LNCaP clone FGC (cell line): ENCODE results near the gene GYPC.
A peak's percentile ranks its signal among the peaks of the same experiment; 100 is the strongest.
"Not testable (repeated sequence)": the region's sequence is repeated elsewhere in the genome, so short reads cannot be mapped to it uniquely, and the experiment has no call there.

Experiments used
- DNase-seq: peaks from one replicate; pipeline ENCODE4 v3.0.0-alpha.2; 2011; ENCODE audit warnings: low read depth
- H3K4me3 ChIP-seq: 2 replicates; pipeline ENCODE4 v1.5.1; 2011; ENCODE audit warnings: mild to moderate bottlenecking, low read depth, low read length, control low read depth
- TF ChIP-seq, protein P1 (sequence below): IDR thresholded peaks from 2 replicates; pipeline ENCODE4 v1.5.1; 2012; ENCODE audit warnings: mild to moderate bottlenecking; ENCODE audit not compliant: control insufficient read depth, insufficient read depth; ENCODE audit errors: extremely low read depth

Gene GYPC

DNA sequence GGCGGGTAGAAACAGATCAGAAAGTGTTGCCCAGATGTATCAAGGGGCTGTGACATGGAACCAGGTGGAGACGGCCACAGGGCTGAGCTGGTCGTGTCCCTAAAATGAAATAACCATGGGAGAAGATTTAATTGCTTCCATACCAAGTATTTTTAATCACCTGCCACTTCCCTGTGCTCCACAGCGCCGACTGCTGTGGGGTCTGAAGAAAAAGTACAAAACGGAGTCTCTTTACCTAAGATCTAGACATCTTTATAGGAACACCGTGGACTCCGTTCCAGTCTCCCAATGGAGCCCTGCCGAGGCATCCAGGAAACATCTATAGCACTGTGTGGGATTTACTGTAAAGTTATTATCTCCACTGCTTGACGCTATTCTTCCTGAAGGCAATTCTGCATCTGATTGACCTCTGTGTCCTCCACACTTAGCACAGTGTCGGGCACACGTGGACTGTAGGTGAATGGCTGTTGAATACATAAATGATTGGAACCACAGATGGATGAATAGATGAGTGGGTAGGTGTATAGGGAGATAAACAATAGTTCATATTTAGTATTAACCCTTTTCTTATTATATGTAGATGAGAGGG is 21.6 kb upstream of the GYPC start:
- peak; percentile 33 for DNase-seq
- H3K4me3 ChIP-seq: no peak overlapping the region
- TF ChIP-seq, protein P1, sequence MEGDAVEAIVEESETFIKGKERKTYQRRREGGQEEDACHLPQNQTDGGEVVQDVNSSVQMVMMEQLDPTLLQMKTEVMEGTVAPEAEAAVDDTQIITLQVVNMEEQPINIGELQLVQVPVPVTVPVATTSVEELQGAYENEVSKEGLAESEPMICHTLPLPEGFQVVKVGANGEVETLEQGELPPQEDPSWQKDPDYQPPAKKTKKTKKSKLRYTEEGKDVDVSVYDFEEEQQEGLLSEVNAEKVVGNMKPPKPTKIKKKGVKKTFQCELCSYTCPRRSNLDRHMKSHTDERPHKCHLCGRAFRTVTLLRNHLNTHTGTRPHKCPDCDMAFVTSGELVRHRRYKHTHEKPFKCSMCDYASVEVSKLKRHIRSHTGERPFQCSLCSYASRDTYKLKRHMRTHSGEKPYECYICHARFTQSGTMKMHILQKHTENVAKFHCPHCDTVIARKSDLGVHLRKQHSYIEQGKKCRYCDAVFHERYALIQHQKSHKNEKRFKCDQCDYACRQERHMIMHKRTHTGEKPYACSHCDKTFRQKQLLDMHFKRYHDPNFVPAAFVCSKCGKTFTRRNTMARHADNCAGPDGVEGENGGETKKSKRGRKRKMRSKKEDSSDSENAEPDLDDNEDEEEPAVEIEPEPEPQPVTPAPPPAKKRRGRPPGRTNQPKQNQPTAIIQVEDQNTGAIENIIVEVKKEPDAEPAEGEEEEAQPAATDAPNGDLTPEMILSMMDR: peak; percentile 70

- no peak for DNase-seq
- H3K4me3 ChIP-seq: no peak overlapping the region
- TF ChIP-seq, protein P1: no peak
These were observed 20.7 kb upstream of the GYPC start for GRCh38 chr2:126635281-126635680.

GRCh38 chr2:126635736-126636135 is 20.2 kb upstream of the GYPC start:
- TF ChIP-seq, protein P1: no peak
- DNase-seq: no peak

GRCh38 chr2:126637386-126637785 is 18.6 kb upstream of the GYPC start:
- TF ChIP-seq, protein P1: no peak
- DNase-seq: no peak
- H3K4me3 ChIP-seq: no peak overlapping the region

More at GRCh38 chr2:126635736-126636135, 20.2 kb upstream of the GYPC start:
- H3K4me3 ChIP-seq: no peak overlapping the region

DNA sequence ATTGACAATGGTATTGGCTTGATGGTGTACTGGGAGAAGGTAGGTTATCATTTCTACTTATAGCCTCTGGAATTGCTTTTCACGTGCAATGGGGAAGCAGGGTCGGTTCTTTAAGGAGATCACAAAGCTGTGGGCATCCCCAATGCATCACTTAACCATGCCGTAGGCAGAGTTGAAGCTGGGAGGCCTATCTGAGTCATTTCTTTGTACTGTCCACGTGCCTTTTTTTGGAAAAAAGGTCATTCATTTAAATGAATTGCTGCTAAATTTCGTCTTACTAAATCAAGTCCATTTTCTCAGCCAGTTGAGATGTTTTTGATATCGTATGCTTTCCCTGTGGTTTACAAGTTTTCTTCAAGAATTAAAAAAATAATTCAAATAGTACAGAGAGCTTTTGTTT is 17.2 kb upstream of the GYPC start:
- TF ChIP-seq, protein P1: no peak
- no peak overlapping the region for H3K4me3 ChIP-seq
- DNase-seq: no peak

- H3K4me3 ChIP-seq: no peak overlapping the region
- TF ChIP-seq, protein P1: no peak
- DNase-seq: no peak
These were observed 16.7 kb upstream of the GYPC start for GRCh38 chr2:126639276-126639675.

GRCh38 chr2:126641294-126641693 is 14.7 kb upstream of the GYPC start:
- not testable (repeated sequence) for DNase-seq, H3K4me3 ChIP-seq
